GM19397 (cell line): ENCODE measurements around the gene COL20A1.
"Not testable (repeated sequence)": the region's sequence is repeated elsewhere in the genome, so short reads cannot be mapped to it uniquely, and the experiment has no call there.

Experiments used
- ATAC-seq: cut with Tn5 transposase; IDR thresholded peaks from one replicate; pipeline ENCODE4 v1.9.1; 2021; ENCODE audit warnings: mild to moderate bottlenecking, moderate library complexity; ENCODE audit not compliant: unreplicated experiment

COL20A1 gene

DNA sequence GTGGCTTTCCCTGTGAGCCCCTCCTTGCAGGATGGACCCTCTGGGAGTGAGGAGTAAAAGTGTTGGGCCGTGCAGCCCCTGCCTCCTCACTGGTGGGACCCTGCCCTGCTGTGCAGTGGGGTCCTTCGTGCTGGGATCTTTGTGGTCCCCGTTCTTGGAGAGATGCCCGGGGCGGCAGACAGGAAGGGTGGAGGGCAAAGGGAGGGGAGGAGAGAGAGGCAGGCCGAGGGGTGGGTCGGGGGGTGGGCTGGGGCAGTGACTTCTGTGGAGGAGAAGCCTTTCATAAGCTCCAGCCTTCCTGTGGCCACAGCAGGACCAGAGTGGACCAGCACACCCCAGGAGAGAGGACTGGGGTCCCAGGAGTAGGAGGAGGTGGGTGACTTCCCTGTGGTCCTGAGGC is at the start of gene COL20A1:
Gene COL20A1 (plus strand): TSS at position 283 of the 400 bp plus-strand sequence. CDS start 1,922 bp downstream, outside the sequence.
- ATAC-seq, result no peak

DNA sequence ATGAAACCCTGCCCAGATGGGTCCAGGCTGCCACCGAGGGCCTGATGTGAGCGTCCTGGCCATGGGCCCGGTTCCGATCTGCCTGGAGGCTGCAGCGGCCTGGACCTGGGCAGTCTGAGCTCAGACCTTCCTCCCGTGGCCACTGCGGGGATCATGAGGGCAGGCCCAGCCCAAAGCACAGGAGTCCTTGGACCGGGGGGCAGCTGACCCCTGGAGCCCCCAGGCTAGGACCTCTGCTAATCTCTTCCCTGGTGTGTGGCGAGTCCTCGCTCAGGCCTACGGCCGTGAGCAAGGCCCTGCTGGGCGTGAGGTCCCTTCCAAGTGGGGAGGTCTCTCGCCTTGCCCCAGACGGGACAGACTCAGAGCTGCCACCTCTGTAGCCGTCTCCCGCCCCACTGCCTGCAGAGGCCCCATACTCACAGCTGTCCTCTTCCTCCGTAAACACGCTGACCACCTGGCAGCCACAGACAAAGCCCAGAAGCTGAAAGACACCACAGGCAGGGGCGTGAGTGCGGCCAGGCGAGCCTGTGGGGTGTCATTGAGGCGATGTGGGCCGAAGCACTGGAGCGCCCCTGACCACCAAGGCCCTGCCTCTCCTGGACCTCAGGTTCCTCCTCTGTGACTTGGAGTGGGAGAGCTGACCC is 49.3 kb upstream of the COL20A1 start:
- no peak for ATAC-seq

DNA sequence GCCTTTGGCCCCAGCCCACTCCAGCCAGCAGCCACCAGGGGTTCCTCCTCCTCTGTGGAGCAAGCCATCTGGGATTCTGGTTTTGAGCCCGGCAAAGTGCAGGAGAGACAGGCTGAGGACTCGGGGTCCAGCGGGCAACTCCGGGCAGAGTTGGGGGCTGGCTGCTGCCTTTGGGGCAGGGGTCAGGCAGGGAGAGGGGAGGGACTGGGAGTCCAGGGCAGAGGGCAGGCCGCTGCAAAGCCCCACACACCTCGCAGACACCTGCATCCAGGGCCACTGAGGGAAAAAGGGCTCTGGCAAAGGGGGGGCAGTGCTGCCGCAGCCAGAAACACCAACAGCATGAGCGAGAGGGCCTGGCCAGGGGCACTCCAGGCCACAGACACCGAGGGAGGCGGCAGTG is 48.5 kb upstream of the COL20A1 start:
- ATAC-seq, result no peak

DNA sequence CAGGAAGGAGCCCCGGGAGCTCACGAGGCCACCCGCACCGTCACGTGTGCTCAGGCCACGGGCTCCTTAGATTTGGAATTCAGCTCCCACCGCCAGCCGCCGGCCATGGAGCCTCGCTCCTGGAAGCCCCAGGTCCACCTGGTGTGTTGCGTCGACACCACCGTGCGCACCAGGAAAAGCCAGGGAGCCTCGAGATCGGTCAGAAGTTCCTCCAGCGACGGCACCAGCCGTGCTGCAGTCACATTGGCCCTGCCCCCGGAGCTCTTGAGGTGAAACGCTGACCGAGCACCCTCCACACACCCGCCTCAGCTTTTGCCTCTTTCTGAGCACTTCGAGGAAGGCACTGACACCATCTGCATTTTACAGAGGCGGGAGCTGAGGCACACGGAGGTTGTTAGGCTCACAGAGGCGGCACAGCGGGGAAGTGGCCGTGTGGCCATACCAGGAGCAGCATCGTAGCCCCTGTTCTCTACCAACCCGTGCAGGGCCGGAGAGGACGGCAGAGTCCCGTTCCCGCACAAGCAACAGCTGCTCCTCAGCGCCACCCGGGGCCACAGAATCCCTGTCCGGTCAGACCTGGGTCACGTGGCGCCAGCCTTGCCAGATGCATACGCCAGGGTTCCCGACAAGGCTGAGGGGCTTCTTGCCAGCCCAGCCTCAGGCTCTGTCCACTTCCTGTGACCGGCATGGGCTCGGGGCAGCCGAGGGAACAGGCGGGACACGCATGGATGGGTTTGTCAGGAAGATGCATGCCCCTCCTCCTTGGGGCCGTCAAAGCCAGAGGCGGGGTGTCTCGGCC is 46.3 kb upstream of the COL20A1 start:
- ATAC-seq, result no peak

DNA sequence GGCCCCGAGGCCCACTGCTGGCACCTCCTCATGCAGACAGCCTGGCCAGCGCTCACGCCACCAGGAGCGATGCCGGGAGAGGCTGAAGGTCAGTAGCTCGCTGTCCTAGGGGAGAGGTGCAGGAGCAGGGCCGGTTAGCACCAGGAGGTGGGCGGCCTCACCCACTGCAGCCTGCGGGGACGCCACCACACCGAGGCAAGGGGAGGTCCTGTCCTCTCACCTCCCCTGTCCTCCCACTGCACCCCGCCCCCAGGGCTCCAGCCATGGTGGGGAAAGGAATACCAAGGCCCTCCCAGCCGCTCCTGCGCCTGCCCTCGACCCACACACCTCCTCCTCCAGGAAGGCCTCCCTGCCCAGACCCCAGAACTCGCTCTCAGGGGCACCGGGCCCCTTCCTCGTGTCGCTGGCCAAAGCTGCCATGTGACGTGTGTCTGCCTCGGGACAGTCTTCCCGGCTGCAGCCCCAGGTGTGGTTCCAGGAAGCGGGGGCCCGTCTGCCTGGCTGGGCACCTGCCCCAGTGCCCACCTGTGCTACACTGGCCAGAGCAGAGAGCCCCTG is 45.2 kb upstream of the COL20A1 start:
- ATAC-seq, result no peak

DNA sequence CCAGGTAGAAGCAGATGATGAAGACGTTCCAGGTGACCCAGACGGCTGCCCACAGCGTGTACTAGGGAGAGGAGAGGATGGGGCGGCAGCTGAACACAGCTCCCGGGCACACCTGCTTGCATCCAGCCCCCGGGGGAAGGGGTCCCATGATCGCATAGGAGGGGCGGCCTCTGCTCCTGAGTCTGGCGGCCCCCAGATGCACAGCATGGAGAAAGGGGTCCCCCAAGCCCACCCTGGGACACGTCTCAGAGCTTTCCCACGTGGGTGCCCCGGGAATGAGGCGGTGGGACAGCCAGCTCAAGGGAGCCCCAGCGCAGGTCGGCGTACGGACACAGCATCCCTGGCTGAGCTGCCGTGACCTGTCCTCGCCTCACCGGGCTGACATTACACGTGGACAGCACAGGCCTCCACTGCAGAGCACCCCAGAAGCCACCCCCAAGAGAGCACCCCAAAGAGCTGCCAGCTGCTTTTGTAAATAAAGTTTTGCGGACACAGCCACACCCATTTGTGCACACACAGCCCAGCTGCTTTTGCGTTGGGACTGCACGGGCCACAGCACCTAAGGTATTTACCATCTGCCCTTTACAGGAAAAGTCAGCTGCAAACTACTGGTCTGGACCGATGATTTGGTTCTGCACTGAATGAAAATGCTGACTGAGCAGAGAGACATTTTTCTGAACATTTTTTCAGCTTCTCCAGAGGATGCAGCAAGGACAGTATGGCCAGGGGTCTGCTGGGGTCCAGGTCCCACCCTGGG is 44.0 kb upstream of the COL20A1 start:
- no peak for ATAC-seq

DNA sequence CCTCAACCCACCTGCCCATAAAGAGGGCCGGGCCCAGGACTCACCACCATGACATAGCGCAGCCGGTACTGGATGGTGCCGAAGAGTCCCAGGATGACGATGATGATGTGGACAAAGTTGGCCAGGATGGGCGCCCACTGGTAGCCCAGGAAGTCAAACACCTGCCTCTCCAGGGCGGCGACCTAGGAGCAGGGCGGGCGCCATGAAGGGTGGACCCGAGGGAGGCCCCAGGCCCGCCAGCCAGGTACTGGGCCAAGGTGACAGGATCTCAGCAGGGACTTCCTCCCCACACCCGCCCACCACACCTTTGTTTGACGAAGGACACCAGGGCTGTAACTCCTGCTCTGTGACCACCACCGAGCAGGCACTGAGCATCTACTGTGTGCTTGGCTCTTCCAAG is 43.1 kb upstream of the COL20A1 start:
- ATAC-seq, result no peak

DNA sequence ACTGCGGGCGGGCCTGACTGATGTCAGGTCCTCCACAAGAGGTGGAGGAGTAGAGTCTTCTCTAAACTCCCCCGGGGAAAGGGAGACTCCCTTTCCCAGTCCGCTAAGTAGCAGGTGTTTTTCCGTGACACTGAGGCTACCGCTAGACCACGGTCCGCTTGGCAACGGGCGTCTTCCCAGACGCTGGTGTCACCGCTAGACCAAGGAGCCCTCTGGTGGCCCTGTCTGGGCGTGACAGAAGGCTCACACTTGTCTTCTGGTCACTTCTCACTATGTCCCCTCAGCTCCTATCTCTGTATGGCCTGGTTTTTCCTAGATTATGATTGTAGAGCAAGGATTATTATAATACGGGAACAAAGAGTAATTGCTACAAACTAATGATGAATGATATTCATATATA is 41.6 kb upstream of the COL20A1 start:
- ATAC-seq, result not testable (repeated sequence)

DNA sequence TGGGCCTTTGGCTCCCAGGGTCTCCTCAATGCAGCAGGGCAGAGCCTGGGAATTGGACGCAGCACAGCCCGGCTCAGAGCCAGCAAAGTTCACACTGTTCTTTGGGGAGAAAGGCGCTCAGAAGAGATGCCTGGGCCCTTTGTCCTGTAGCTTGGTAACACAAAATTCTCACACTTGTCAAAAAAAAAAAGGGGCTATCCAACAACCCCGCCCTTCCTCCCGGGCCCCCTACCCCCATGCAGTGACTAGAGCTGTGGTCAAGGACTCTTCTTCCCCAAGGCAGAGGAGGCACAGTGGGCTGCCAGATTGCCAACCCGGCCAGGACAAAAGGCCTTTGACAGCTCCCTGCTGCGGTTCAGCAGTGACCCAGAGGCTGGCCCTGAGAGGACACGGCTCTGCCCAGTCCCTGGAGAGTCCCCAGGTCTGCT is 40.7 kb upstream of the COL20A1 start:
- ATAC-seq, result no peak

DNA sequence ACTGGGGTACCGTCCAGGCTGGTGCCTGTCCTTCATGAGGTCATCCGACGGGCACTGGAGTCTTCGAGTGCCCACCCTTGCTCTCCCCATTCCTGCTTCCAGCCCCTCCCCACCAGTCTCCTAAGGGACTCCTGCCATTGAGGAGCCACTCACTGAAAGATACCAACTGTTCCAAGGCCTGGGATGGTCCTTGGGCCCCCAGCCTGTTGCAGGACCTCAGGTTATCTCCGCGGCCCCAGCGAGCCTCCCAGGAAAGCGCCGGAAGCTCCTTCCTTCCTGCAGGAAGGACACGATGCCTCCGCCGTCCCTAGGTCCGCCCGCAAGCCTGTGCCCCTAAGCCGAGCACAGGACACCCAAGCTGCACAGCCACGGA is 39.9 kb upstream of the COL20A1 start:
- no peak for ATAC-seq

DNA sequence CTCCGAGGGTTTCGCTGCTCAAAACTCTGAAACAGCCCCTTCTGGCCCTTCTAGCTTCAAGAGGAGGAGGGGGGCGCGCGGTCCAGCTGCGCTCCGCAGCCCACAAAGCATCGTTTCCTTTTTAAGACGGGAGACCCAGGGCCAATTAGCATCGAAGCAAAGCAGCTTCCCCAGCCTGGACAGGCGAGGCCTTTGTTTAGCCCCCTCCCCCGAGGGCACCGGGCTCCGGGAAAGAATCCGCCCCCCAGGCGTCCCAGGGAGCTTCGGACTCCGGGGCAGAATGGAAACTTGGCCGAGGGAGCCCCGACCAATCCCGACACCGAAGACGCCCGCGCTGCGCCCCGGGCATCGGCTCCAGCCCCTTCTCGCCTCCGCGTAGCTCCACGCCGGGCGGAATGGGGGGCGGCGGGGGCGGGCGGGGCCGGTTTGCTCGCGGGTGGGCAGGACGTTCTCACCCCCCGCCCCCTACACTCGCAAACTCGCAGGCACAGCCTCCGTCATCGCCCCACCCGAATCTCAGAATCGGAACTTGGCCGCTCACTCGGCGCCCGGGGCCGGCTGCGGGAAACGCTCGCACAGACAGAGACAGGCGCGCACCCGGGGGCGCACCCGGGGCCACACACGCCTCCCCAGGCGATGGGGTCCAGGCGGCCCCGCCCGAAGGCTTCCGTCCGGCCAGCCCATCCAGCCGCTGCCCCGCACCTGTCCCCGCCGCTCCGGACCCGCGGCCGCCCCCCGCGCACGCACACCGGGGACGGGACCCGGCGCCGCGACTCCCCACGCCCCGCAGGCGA is 39.4 kb upstream of the COL20A1 start:
- no peak for ATAC-seq

DNA sequence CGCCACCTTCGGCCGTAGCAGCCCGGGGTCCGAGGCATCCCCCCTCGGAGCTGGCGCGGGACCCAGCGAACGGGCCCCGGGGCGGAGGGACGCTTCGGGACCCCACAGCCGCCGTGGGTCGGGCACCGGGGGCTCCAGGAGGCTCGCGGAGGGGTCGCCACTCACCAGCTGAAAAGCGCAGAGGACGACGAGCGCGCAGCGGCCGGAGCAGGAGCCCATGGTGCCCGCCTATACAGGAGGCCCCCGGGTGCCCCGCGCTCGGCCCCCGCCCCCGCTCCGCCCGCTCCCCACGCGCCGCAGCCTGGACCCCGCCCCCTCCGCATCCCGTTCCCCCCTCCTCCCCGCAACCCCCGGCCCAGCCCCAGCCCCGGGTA is 38.8 kb upstream of the COL20A1 start, which contains the start of gene NKAIN4:
Gene NKAIN4 (minus strand): TSS at position 232 of the 374 bp plus-strand sequence. CDS start 13 bp downstream, at position 219.
- ATAC-seq, result no peak

DNA sequence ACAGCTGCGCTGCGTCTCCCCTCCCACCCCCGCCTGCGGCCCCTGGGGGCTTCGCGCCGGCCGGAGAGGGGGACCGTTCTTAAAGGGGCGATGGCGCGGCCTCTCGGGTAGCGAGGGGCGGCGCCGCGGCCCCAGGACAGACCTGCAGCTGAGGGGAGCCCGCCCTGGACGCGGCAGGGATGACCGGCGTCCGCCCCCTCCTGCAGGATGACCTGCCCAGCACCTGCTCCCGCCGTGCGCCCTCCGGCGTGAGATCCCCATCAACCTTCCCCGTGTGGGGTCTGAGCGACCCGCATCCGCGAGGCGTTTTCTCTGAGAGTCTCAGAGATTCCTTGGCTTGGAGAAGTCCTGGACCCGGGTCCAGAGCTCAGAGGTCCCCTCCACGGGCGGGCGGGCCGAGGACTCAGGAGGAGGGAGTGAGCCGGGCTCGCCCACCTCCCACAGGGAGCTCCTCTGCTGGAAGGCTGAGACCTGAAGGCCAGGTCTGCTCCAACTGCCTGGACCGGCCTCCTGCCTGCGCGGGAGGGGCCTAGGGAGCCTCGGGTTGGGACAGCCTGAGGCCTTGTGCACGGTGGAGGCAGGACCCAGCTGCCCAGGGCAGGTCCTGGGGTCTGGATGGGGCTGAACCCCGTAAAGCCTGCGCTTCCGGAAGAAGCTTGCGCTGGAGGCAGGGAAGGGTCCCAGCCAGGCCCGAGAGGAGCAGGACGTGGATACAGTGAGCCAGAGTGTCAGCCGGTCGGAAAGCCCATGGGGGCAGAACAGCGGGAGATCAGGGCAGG is 38.2 kb upstream of the COL20A1 start:
- no peak for ATAC-seq

DNA sequence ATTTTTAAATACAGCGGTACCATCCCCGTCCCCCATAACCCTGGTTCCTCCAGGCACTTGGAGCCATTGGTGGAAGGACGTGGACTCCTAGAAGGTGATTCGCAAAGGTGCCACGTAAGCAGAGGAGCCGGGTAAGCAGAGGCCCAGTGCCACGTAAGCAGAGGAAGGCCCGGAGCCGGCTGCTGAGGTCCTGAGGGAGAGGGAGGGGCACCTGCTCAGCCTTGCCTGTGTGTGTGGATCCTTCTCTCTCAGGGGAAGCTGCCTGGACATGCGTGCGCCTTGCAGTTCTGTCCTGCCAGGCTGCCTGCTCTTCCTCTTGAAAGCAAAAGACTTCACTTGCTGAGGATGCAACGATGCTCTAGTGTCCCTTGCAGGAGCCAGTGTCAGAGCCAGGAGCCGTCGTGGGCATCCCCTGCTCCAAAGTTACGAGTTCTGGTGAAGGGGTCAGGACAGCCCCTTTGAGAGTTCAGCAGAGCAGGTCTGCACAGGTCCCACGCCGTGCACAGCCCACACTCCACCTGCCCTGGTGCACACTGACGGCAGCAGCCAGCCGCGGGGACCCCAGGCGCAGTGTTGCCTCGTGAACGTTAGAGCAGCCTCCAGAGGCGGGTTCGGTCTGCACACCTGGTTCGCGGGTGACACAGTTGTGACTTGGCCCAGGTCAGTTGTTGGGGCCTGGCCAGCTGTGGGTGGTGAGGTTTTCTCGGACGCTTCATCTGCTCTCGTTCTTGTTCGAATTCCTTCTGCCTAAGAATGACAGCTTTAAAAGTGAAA is 36.9 kb upstream of the COL20A1 start:
- ATAC-seq, result no peak

DNA sequence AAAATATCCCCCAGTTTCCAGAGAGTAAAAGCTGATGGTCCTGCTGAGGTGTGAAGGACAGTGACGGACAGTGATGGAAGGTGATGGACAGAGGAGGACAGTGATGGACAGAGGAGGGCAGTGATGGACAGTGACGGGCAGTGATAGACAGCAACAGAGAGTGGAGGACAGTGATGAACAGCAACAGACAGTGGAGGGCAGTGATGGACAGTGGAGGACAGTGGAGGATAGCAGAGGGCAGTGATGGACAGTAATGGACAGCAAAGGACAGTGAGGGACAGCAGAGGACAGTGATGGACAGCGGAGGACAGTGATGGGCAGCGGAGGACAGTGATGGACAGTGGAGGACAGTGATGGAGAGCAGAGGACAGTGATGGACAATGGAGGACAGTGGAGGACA is 36.0 kb upstream of the COL20A1 start:
- ATAC-seq, result no peak

DNA sequence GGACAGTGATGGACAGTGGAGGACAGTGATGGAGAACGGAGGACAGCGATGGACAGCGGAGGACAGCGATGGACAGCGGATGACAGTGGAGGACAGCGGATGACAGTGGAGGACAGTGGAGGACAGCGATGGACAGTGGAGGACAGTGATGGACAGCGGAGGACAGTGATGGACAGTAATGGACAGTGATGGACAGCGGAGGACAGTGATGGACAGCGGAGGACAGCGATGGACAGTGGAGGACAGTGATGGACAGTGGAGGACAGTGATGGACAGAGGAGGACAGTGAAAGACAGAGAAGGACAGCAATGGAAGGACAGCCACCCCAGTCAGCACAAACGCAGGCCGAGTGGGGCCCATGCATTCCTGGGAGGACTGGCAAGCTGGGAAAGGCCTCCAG is 35.4 kb upstream of the COL20A1 start:
- ATAC-seq, result no peak

DNA sequence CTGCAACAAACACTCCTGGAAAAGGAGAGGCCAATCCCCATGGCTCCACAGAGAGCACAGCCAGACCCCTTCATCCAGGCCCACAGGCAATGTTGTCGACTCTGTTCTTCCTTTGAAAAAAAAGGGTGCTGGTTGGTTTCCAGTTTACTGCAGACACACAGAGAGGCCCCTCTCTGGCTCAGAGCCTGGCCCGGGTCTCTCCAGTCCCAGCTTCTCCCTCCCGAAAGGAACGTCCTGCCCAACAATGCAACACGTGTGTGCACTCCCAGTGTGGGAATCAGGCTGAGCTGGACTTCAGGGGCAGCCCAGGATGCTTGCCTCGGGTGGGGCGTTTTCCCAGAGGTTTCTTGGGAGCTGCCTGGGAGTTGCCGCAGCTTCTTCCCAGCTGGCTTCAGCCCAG is 34.2 kb upstream of the COL20A1 start:
- ATAC-seq, result no peak

DNA sequence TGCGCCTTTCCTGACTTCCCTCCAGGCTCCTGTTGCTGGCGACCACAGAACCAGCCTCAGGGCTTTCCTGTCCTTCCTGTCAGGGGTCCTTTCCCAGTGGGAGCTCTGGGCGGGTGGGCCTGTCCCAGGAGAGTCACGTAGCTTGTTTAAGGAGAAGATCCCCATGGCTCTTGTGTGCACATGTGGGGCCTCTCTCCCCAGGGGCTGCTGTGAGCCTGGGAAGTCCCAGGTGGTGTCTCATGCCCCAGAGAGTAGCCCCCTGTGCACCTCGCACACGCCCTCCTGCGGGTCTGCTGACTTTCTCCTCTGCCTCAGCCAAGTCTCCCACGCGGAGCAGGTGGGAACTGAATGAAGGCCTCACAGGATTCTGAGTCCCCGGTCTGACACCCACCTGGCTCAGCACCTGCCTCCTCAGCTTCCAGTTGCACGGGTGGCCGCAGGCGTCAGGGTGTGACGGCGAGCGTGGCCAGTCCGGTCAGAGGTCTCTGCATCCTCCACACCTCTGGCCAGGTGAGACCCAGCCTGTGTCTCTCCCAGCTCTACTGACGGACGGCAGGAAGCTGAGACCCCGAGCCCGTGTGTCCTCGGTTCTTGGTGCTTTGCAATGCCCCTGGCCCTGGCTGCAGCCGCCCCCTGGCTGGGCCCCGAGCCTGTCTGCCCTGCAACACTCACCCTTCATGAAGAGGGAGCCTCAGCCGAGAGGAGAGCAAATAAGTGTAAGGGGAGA is 33.1 kb upstream of the COL20A1 start:
- ATAC-seq, result no peak
